ENCODE results near the gene CCDC180. TPM values are rescaled to one million over a fixed set of nuclear protein-coding genes. Genes with fewer than 3 reads are reported as not detected.
A peak's percentile ranks its signal among the peaks of the same experiment; 100 is the strongest.
"Not testable (repeated sequence)": the region's sequence is repeated elsewhere in the genome, so short reads cannot be mapped to it uniquely, and the experiment has no call there.

CCDC180 gene
- 16.1 TPM for total RNA-seq

DNA sequence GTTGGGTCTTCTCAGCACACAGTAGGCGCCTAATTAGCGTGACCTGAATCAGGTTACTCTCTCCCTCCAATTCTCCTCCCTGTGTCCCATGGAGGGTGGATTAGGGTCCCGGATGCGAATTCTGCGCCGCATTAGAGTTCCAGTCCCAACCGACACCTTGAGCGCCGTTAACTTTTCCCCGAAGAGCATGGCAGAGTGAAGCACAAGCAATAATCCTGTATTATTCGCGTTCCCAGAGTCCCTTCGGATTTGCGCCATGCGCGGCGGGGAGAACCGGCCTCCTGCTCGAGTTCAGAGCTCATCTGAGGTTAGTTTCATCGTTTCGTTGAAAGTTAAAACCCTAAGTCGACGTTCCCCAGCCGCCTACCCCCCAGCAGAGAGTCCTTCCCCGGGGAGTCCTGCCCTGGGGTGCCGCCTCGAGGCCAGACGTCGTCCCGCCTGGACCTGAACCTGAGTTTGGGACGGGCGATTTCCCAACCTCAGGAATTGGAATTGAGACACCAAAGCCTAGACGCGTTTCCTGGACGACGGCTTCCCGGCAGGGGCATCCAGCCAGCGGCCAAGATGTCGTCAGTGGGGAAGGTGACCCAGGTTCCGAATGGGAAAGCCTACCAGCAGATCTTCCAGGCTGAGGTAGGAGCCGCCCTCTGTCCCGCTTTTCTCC, at the start of gene CCDC180:
TSS of gene CCDC180 (plus strand) at position 160 of the 664 bp plus-strand sequence. CDS start at position 565, 405 bp downstream.
- DNase-seq, result no peak

GRCh38 chr9:97259834-97260514, 47.5 kb upstream of the CCDC180 start:
- not testable (repeated sequence) for DNase-seq

- no peak for DNase-seq
Measured at GRCh38 chr9:97271292-97271691, 36.2 kb upstream of the CCDC180 start.

GRCh38 chr9:97272072-97272471, 35.4 kb upstream of the CCDC180 start:
- DNase-seq, result no peak

- DNase-seq, result no peak
Measured at GRCh38 chr9:97276310-97276852, 31.1 kb upstream of the CCDC180 start.

DNA sequence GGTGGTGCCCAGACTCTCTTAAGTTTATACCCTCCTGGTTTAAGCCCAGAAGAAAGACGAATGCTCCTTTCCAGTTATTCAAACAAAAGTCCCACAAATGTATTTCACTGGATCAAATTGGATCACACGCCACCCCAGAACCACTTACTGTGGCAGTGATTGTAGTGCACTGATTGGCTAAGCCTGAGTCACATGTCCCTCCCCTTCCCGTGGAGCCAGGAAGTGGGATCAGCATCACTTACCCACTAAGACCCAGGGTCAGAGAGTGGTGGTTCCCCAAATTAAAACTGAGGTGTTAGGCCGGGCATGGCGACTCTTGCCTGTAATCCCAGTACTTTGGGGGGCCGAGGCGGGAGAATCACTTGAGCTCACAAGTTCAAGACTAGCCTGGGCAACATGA, 29.5 kb upstream of the CCDC180 start:
- no peak for DNase-seq

DNA sequence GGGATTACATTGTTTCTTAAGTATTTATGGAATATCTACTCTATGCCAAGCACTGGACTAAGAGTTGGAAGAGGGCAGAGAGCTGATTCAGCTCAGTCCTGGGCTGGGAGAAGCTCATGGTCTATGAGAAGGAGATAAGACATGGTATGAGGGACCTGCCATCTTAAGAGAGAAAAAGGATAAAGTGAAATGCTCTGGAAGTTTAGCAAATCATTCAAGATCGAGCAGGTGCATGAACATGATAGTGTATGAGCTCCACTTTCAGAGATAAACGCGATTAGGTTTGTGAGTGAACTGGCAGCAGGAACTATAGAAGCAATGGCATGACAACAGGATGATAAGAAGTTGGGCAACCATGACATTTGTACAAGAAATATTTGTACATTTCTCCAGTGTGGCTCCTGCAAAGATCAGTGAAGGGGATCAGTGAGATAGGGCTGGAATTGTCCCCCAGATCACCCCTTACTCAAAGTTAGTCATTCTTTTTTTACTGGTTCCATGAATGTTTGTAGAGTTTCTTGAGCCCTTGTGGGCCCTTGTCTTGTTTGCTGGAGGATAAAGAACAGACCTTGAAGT, 26.6 kb upstream of the CCDC180 start:
- no peak for DNase-seq

DNA sequence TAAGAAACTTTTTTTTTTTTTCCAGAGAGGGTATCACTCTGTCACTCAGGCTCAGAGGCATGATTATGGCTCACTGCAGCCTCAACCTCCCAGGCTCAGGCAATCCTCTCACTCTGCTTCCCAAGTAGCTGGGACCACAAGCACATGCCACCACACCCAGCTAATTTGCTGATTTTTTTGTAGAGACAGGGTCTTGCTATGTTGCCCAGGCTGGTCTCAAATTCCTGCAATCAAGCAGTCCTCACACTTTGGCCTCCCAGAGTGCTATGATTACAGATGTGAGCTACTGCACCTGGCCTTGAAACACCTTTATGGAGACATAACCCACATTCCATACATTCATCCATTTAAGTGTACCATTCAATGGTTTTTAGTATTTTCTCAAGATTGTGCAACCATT, 23.7 kb upstream of the CCDC180 start:
- DNase-seq, result no peak

GRCh38 chr9:97284798-97285197, 22.7 kb upstream of the CCDC180 start:
- no peak for DNase-seq

GRCh38 chr9:97292200-97292599, 15.3 kb upstream of the CCDC180 start:
- no peak for DNase-seq

- peak; percentile 67 for DNase-seq
Measured at GRCh38 chr9:97293207-97293721, 14.2 kb upstream of the CCDC180 start.

- no peak for DNase-seq
Measured at GRCh38 chr9:97293818-97294217, 13.6 kb upstream of the CCDC180 start.

DNA sequence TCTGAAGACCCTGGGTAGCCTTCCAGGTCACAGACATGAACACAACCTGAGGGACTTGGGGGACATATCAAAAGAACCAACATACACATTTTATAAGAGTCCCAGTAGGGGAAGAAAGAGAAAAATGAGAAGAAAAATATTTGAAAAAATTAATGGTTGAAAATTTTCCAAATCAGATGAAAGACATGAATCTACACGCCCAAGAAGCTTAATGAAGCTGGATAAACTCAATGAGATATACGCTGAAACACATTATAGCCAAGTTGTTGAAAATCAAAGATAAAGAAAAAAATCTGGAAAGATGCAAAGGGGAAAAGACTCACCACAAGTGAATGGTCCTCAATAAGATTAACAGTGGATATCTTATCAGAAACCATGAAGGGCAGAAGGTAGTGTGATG, 9.6 kb upstream of the CCDC180 start:
- no peak for DNase-seq

DNA sequence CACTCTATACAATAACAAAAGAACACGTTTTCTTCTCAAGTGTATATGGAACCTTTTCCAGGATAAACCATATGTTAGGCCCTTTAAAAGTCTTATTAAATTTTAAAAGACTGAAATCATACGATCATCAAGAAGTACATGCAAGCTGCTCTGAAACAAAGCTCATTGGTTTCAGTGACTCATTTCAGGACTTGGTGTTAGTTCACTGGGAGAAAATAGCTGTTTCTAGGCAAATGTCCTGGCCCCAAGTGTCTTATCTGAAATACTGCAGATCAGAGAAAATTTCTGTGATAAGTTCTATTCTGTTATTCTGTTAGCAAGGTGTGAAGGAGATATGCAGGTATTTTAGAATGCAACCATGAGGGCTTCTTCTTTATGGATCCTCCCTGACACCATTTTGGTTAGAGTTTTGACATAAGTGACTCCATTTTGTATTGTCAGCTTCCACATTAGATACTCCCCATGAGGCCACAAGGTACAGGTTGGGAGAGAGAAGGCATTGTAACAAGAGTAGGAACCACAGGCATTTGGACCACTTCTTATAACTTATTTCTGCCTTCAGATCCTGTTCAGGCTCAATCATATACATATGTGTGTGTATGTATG, 7.5 kb upstream of the CCDC180 start:
- no peak for DNase-seq

DNA sequence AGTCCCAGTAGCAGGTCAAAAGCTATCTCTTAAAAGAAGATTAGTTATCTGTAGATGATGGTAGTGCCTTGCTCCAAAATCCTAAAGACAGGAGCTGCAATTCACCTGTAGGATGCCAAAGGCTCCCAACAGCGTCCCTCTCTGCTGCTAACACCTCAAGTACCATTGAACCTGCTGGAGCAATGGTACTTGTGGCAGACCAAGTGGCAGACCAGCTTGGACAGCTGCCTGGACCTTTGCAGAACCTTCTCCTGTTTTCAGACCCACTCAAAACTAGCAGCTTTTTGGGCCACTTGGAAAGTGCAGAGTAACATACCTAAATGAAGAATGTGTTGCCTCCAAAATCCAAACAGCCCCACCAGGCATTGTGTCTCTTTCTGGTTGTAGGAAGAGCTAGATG, 6.9 kb upstream of the CCDC180 start:
- DNase-seq, result no peak

DNA sequence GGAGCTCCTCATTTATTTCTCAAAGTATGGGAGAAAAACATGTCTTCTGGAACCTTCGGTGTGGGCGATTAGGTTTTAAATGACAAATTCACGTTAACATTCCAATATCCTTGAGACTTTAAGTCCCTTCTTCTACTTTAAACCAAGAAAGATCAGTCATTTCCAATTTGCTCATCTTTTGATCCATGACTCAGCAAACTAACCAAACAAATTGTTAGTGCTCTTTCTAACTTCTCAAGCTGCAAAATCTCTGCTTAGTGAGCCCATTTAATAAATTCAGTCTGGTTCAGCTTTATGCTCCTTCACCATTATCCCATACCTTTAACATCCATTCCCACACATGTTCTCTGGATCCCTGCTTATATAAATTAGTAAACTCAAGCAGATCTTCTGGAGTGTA, 5.5 kb upstream of the CCDC180 start:
- DNase-seq, result no peak

DNA sequence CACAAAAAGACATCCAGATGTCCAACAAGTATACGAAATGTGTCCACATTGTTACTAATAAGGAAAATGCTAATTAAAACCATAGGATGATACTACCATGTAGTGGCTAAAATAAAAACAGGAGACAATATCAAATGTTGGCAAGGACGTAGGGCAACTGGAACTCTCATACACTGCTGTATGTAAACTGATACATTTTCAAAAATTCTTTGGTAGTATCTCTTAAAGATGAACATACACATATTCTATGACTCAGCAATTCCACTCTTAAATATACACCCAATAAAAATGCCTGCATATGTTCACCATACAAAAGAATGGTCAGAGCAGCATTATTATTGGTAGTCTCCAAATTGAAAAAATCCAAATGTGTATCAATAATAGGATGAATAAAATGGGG, 2.9 kb upstream of the CCDC180 start:
- no peak for DNase-seq

DNA sequence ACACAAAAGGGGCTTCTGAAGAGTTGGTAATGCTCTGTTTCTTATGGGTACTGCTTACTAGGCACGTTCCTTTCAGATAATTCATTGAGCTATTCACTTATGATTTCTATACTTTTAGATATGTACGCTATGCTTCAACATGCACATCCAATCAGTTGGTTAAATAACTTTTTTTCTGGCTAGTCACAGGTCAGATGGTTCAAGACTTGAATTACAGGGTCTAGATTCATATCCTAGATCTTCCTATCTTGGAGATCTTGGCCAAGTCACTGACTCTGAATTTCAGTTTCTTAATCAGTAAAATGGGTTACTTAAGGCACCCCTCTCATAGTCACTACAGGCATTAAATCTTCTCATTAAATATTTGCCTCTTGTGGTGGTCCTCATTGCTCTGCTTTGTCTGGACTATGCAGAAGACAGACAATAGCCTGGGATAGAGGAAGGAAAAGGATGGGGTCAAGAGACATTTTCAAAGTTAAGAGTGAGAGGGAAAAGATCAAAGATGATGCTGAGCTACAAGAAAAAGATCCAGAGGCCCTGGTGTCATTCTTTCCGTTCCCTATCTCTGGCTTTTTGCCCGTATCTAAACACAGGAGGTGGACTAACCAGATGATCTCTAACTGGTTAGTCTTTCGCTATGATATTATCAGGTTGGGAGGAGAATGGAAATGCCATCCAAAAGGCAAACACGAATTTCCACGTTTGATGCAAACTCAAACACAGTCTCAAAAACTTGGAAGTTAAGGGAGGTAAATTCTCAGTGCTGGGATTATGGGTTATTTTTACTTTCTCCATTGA, 1.8 kb upstream of the CCDC180 start:
- DNase-seq, result no peak

- DNase-seq, result peak; percentile 48
Measured at GRCh38 chr9:97307091-97307490, 368 bp upstream of the CCDC180 start.

DNA sequence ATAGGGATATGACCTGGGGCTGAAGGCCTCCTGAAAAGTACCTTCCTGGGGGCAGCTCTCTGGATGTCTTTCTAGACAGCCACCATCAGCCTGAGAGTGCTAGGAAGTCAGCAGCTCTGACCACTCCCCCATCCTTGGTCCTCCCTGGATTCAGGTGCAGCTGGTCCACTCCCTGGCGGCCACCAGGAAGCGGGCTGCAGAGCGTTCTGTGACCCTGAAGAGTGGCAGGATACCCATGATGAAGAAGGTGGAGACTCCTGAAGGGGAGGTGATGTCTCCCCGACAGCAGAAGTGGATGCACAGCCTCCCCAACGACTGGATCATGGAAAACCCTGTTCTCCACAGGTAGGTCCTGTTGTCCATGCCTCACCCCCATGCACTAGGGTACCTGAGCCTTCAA, 1.8 kb downstream of the CCDC180 start:
- no peak for DNase-seq

DNA sequence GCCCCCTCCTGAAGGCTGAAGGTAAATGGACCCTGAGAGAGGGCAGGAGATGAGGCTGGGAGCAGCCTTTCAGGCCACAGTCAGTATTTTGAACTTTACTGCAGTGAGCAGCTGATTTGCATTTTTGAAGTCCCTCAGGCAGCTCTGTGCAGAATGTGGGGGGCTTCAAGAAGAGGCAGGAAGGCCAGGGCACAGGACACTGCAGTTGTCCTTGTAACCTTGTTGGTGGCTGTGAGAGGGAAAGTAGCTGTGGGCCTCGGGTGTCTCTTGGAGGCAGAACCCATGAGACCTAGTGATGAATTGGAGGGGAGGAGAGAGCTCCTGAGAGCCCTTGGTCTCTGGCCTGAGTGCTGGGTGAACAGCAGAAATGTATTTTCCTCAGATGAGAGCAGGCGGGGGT, 2.6 kb downstream of the CCDC180 start:
- no peak for DNase-seq

GRCh38 chr9:97310896-97311295, 3.4 kb downstream of the CCDC180 start:
- no peak for DNase-seq
